Measurements from ENCODE around the gene THADA.

Gene THADA

GRCh38 chr2:43262239-43262638 lies 333.6 kb downstream of the THADA start:
- H3K36me3 ChIP-seq (ENCODE audit: insufficient read depth): no peaks in the 10 kb centered on the region
- no peak overlapping the region for H2AFZ ChIP-seq (ENCODE audit: low read depth)
- peaks cover 27% of the 10 kb centered on the region for H3K4me1 ChIP-seq (ENCODE audit: low read depth, poor library complexity, severe bottlenecking)
- H3K4me2 ChIP-seq: no peak overlapping the region
- no peaks in the 10 kb centered on the region for H4K20me1 ChIP-seq (ENCODE audit: insufficient read depth)
- no peaks in the 10 kb centered on the region for H3K27me3 ChIP-seq (ENCODE audit: insufficient read depth, low read depth)
- H3K9ac ChIP-seq: no peak overlapping the region
- no peaks in the 10 kb centered on the region for H3K79me2 ChIP-seq (ENCODE audit: insufficient read depth, low read depth)
- no peak overlapping the region for H3K27ac ChIP-seq
- TF ChIP-seq CTCF (conservative IDR thresholded peaks at IDR 0.05; ENCODE audit: low read depth, low read length): no peak
- H3K4me3 ChIP-seq (IDR thresholded peaks at IDR 0.05; ENCODE audit: insufficient read depth, low read depth, low read length): no peak overlapping the region

GRCh38 chr2:43259512-43259911 lies 336.3 kb downstream of the THADA start:
- Histone ChIP-seq H3K9ac (no peak overlapping the region), H3K27me3 (ENCODE audit: insufficient read depth, low read depth) (no peaks in the 10 kb centered on the region), H3K4me3 (IDR thresholded peaks at IDR 0.05; ENCODE audit: insufficient read depth, low read depth, low read length) (no peak overlapping the region), H3K27ac (no peak overlapping the region), H3K4me1 (ENCODE audit: low read depth, poor library complexity, severe bottlenecking) (peaks cover 15% of the 10 kb centered on the region), H4K20me1 (ENCODE audit: insufficient read depth) (no peaks in the 10 kb centered on the region), H3K4me2 (no peak overlapping the region; the same call in 1 of the 2 replicates), H2AFZ (ENCODE audit: low read depth) (no peak overlapping the region), H3K36me3 (ENCODE audit: insufficient read depth) (no peaks in the 10 kb centered on the region), H3K79me2 (ENCODE audit: insufficient read depth, low read depth) (no peaks in the 10 kb centered on the region)
- TF ChIP-seq CTCF (conservative IDR thresholded peaks at IDR 0.05; ENCODE audit: low read depth, low read length): no peak

- Histone ChIP-seq H4K20me1 (ENCODE audit: insufficient read depth) (no peaks in the 10 kb centered on the region), H3K36me3 (ENCODE audit: insufficient read depth) (no peaks in the 10 kb centered on the region), H3K4me1 (ENCODE audit: low read depth, poor library complexity, severe bottlenecking) (peaks cover 14% of the 10 kb centered on the region), H3K4me2 (no peak overlapping the region; the same call in 1 of the 2 replicates), H3K27ac (no peak overlapping the region; the same call in 1 of the 2 replicates), H2AFZ (ENCODE audit: low read depth) (no peak overlapping the region), H3K79me2 (ENCODE audit: insufficient read depth, low read depth) (no peaks in the 10 kb centered on the region), H3K9ac (no peak overlapping the region), H3K4me3 (IDR thresholded peaks at IDR 0.05; ENCODE audit: insufficient read depth, low read depth, low read length) (no peak overlapping the region), H3K27me3 (ENCODE audit: insufficient read depth, low read depth) (no peaks in the 10 kb centered on the region)
- no peak for TF ChIP-seq CTCF (conservative IDR thresholded peaks at IDR 0.05; ENCODE audit: low read depth, low read length)
Measured at GRCh38 chr2:43258547-43259156, 337.2 kb downstream of the THADA start.

GRCh38 chr2:43255296-43255910 lies 340.4 kb downstream of the THADA start:
- Histone ChIP-seq H3K4me2 (no peak overlapping the region), H3K27me3 (ENCODE audit: insufficient read depth, low read depth) (no peaks in the 10 kb centered on the region), H3K4me3 (IDR thresholded peaks at IDR 0.05; ENCODE audit: insufficient read depth, low read depth, low read length) (no peak overlapping the region), H2AFZ (ENCODE audit: low read depth) (no peak overlapping the region), H3K36me3 (ENCODE audit: insufficient read depth) (no peaks in the 10 kb centered on the region), H3K27ac (no peak overlapping the region), H3K4me1 (ENCODE audit: low read depth, poor library complexity, severe bottlenecking) (peaks cover 14% of the 10 kb centered on the region), H4K20me1 (ENCODE audit: insufficient read depth) (no peaks in the 10 kb centered on the region), H3K79me2 (ENCODE audit: insufficient read depth, low read depth) (no peaks in the 10 kb centered on the region), H3K9ac (no peak overlapping the region)
- no peak for TF ChIP-seq CTCF (conservative IDR thresholded peaks at IDR 0.05; ENCODE audit: low read depth, low read length)

Measured in KMS-11 (cell line).